ENCODE measurements around the gene MRPL11. TPM values are rescaled to one million over a fixed set of nuclear protein-coding genes. Genes with fewer than 3 reads are reported as not detected.
"Not testable (repeated sequence)": the region's sequence is repeated elsewhere in the genome, so short reads cannot be mapped to it uniquely, and the experiment has no call there.

Gene MRPL11
- total RNA-seq, 3 donors from 2014 or later (not counting 1 experiment from before 2014, with no cell fraction given), result 20.7 to 24.2 (median 23.9) TPM

- Mint-ChIP-seq H3K27me3 (ENCODE audit: low read depth in 2 of 2) (no peaks in the 10 kb centered on the region), H3K4me1 (peaks cover 13 to 21% of the 10 kb centered on the region in 2 donors), H3K4me3 (peak overlapping the region; percentile 87), H3K36me3 (no peaks in the 10 kb centered on the region), H3K9me3 (no peaks in the 10 kb centered on the region), H3K27ac (peak overlapping the region; percentile 72 to 93)
- ATAC-seq (no peak), DNase-seq (no peak)
- Histone ChIP-seq H3K27me3 (ENCODE audit: control insufficient read depth, insufficient read depth, low read length) (no peaks in the 10 kb centered on the region), H3K4me3 (ENCODE audit: low read length) (no peak overlapping the region), H3K36me3 (ENCODE audit: control insufficient read depth, insufficient read depth, low read length) (no peaks in the 10 kb centered on the region), H3K9me3 (ENCODE audit: control insufficient read depth, insufficient read depth, low read length) (no peaks in the 10 kb centered on the region), H3K4me1 (ENCODE audit: control insufficient read depth, insufficient read depth, low read length) (peaks cover 20% of the 10 kb centered on the region), H3K27ac (ENCODE audit: low read length) (peak overlapping the region; percentile 76)
- no peak for TF ChIP-seq CTCF (IDR thresholded peaks at IDR 0.05)
- WGBS (ENCODE audit: insufficient coverage), result 47% methylated on average over 18 of the region's 19 CpGs
- intact Hi-C loops (cut with micrococcal nuclease), result loop anchor here (2.0 kb wide), 1 partner anchor 15 kb away; the partner anchor contains the start of gene DPP3
These were observed 27.0 kb upstream of the MRPL11 start for GRCh38 chr11:66465373-66466224.

GRCh38 chr11:66464916-66465315 is 26.3 kb upstream of the MRPL11 start:
- H3K27ac ChIP-seq (ENCODE audit: low read length), result no peak overlapping the region
- 86% methylated on average over 1 of the region's 1 CpG for WGBS (ENCODE audit: insufficient coverage)
- H3K9me3 Mint-ChIP-seq, result no peaks in the 10 kb centered on the region
- H3K4me3 ChIP-seq (ENCODE audit: low read length), result no peak overlapping the region
- H3K9me3 ChIP-seq (ENCODE audit: control insufficient read depth, insufficient read depth, low read length), result no peaks in the 10 kb centered on the region
- no peak for TF ChIP-seq CTCF (IDR thresholded peaks at IDR 0.05)
- H3K27me3 Mint-ChIP-seq (ENCODE audit: low read depth in 2 of 2), result no peaks in the 10 kb centered on the region
- H3K27ac Mint-ChIP-seq, result peak overlapping the region in 1 of 2 donors; percentile 93
- H3K4me1 Mint-ChIP-seq, result peaks cover 13 to 21% of the 10 kb centered on the region in 2 donors
- H3K4me1 ChIP-seq (ENCODE audit: control insufficient read depth, insufficient read depth, low read length), result peaks cover 20% of the 10 kb centered on the region
- H3K4me3 Mint-ChIP-seq, result no peak overlapping the region
- no peaks in the 10 kb centered on the region for H3K36me3 ChIP-seq (ENCODE audit: control insufficient read depth, insufficient read depth, low read length)
- intact Hi-C loops (cut with micrococcal nuclease), result no loop called here
- no peak for ATAC-seq
- H3K36me3 Mint-ChIP-seq, result no peaks in the 10 kb centered on the region
- DNase-seq, result no peak
- no peaks in the 10 kb centered on the region for H3K27me3 ChIP-seq (ENCODE audit: control insufficient read depth, insufficient read depth, low read length)

- Mint-ChIP-seq H3K4me3 (peak overlapping the region; percentile 18), H3K4me1 (peaks cover 13 to 21% of the 10 kb centered on the region in 2 donors)
- WGBS (ENCODE audit: insufficient coverage), result no CpG with 5 or more reads among the region's 5 CpGs
- intact Hi-C loops (cut with micrococcal nuclease); H3K27ac ChIP-seq (ENCODE audit: low read length); H3K9me3 ChIP-seq (ENCODE audit: control insufficient read depth, insufficient read depth, low read length); DNase-seq; H3K27ac Mint-ChIP-seq; ATAC-seq; H3K36me3 ChIP-seq (ENCODE audit: control insufficient read depth, insufficient read depth, low read length); H3K36me3 Mint-ChIP-seq; H3K9me3 Mint-ChIP-seq; H3K4me3 ChIP-seq (ENCODE audit: low read length); H3K27me3 ChIP-seq (ENCODE audit: control insufficient read depth, insufficient read depth, low read length); H3K27me3 Mint-ChIP-seq (ENCODE audit: low read depth in 2 of 2): not testable (repeated sequence)
- peaks cover 26% of the 10 kb centered on the region for H3K4me1 ChIP-seq (ENCODE audit: control insufficient read depth, insufficient read depth, low read length)
These were observed 25.5 kb upstream of the MRPL11 start for GRCh38 chr11:66464116-66464515.

GRCh38 chr11:66462911-66463310 is 24.3 kb upstream of the MRPL11 start:
- Histone ChIP-seq H3K4me1 (ENCODE audit: control insufficient read depth, insufficient read depth, low read length) (peaks cover 29% of the 10 kb centered on the region), H3K36me3 (ENCODE audit: control insufficient read depth, insufficient read depth, low read length) (no peaks in the 10 kb centered on the region), H3K9me3 (ENCODE audit: control insufficient read depth, insufficient read depth, low read length) (no peaks in the 10 kb centered on the region), H3K4me3 (ENCODE audit: low read length) (no peak overlapping the region), H3K27ac (ENCODE audit: low read length) (no peak overlapping the region), H3K27me3 (ENCODE audit: control insufficient read depth, insufficient read depth, low read length) (no peaks in the 10 kb centered on the region)
- Mint-ChIP-seq H3K36me3 (no peaks in the 10 kb centered on the region), H3K27ac (no peak overlapping the region), H3K27me3 (ENCODE audit: low read depth in 2 of 2) (no peaks in the 10 kb centered on the region), H3K9me3 (no peaks in the 10 kb centered on the region), H3K4me3 (no peak overlapping the region), H3K4me1 (peaks cover 13 to 21% of the 10 kb centered on the region in 2 donors)
- no peak for TF ChIP-seq CTCF (IDR thresholded peaks at IDR 0.05)
- no peak for DNase-seq
- 95% methylated on average over 3 of the region's 3 CpGs for WGBS (ENCODE audit: insufficient coverage)
- no peak for ATAC-seq
- intact Hi-C loops (cut with micrococcal nuclease), result no loop called here

Data from natural killer cell (primary cell).